H4 (cell line): Measurements from ENCODE around the gene ZNF22. TPM values are rescaled to one million over a fixed set of nuclear protein-coding genes. Genes with fewer than 3 reads are reported as not detected.
A peak's percentile ranks its signal among the peaks of the same experiment; 100 is the strongest.

Source experiments
- DNase-seq: peaks from one replicate; pipeline ENCODE4 v3.0.0-alpha.2; 2015; ENCODE audit warnings: low spot score
- total RNA-seq: library from RNA; depleted of rRNA; stranded (reverse); fragments of >200 nt; shearing (Covaris generic); gene quantifications from 2 replicates; pipeline ENCODE4 v1.2.3, GENCODE V29; 2014

Gene ZNF22
- total RNA-seq, 1 experiment from 2014 or later: 18.4 TPM

- no peak for DNase-seq
These were observed 9.2 kb upstream of the ZNF22 start for GRCh38 chr10:44991571-44991970.

- no peak for DNase-seq
These were observed 8.5 kb upstream of the ZNF22 start for GRCh38 chr10:44992070-44992731.

GRCh38 chr10:44992732-44993225, 7.9 kb upstream of the ZNF22 start:
- DNase-seq: no peak

GRCh38 chr10:44993226-44993921, 7.3 kb upstream of the ZNF22 start:
- no peak for DNase-seq

- DNase-seq: no peak
These were observed 6.6 kb upstream of the ZNF22 start for GRCh38 chr10:44993922-44994751.

- no peak for DNase-seq
These were observed 5.8 kb upstream of the ZNF22 start for GRCh38 chr10:44994752-44995530.

- no peak for DNase-seq
These were observed 5.2 kb upstream of the ZNF22 start for GRCh38 chr10:44995581-44995913.

GRCh38 chr10:44995914-44996669, 4.6 kb upstream of the ZNF22 start:
- peak; percentile 39 for DNase-seq

- no peak for DNase-seq
These were observed 3.5 kb upstream of the ZNF22 start for GRCh38 chr10:44997105-44997748.

GRCh38 chr10:44998146-44998631, 2.5 kb upstream of the ZNF22 start:
- no peak for DNase-seq

- no peak for DNase-seq
These were observed 478 bp upstream of the ZNF22 start for GRCh38 chr10:45000138-45000751.

GRCh38 chr10:45001381-45002148, 842 bp downstream of the ZNF22 start:
- DNase-seq: peak; percentile 66

GRCh38 chr10:45003432-45004000, 2.8 kb downstream of the ZNF22 start:
- no peak for DNase-seq

- DNase-seq: no peak
These were observed 3.9 kb downstream of the ZNF22 start for GRCh38 chr10:45004661-45005060.

GRCh38 chr10:45005284-45005683, 4.6 kb downstream of the ZNF22 start:
- no peak for DNase-seq

- DNase-seq: no peak
These were observed 5.7 kb downstream of the ZNF22 start for GRCh38 chr10:45006276-45007030.

GRCh38 chr10:45008524-45009161, 7.9 kb downstream of the ZNF22 start:
- peak; percentile 91 for DNase-seq
